GM19193 (cell line): Measurements from ENCODE around the gene MBD4.
A peak's percentile ranks its signal among the peaks of the same experiment; 100 is the strongest.

Experiments
- POLR2A ChIP-seq: IDR thresholded peaks from 4 replicates; pipeline ENCODE4 v1.6.1; 2011; ENCODE audit not compliant: insufficient read depth, insufficient read length; ENCODE audit errors: extremely low read depth

The MBD4 gene

GRCh38 chr3:129439817-129440617 is at the start of gene MBD4, which contains the start of gene IFT122:
Gene MBD4, minus strand, starts transcription at chr3:129439948. Its CDS starts 115 bp downstream, at chr3:129439833.
Gene IFT122, plus strand, starts transcription at chr3:129440224. Its CDS starts 107 bp downstream, at chr3:129440331.
- TF ChIP-seq POLR2A = peak; percentile 94

GRCh38 chr3:129487183-129487867 is 47.6 kb upstream of the MBD4 start:
- TF ChIP-seq POLR2A = no peak

GRCh38 chr3:129486664-129487035 is 46.9 kb upstream of the MBD4 start:
- no peak for TF ChIP-seq POLR2A

- TF ChIP-seq POLR2A = no peak
Measured at GRCh38 chr3:129485721-129486663, 46.2 kb upstream of the MBD4 start.

GRCh38 chr3:129483870-129484269 is 44.1 kb upstream of the MBD4 start:
- TF ChIP-seq POLR2A = no peak

GRCh38 chr3:129482721-129483120 is 43.0 kb upstream of the MBD4 start:
- TF ChIP-seq POLR2A = no peak

GRCh38 chr3:129481766-129482332 is 42.1 kb upstream of the MBD4 start:
- no peak for TF ChIP-seq POLR2A

- TF ChIP-seq POLR2A = no peak
Measured at GRCh38 chr3:129476586-129476985, 36.8 kb upstream of the MBD4 start.

GRCh38 chr3:129475863-129476262 is 36.1 kb upstream of the MBD4 start:
- TF ChIP-seq POLR2A = no peak

GRCh38 chr3:129474984-129475804 is 35.4 kb upstream of the MBD4 start:
- no peak for TF ChIP-seq POLR2A

- no peak for TF ChIP-seq POLR2A
Measured at GRCh38 chr3:129473769-129474152, 34.0 kb upstream of the MBD4 start.

- TF ChIP-seq POLR2A = no peak
Measured at GRCh38 chr3:129473067-129473768, 33.5 kb upstream of the MBD4 start.

GRCh38 chr3:129470861-129471260 is 31.1 kb upstream of the MBD4 start:
- no peak for TF ChIP-seq POLR2A

- TF ChIP-seq POLR2A = no peak
Measured at GRCh38 chr3:129469026-129469425, 29.3 kb upstream of the MBD4 start.

GRCh38 chr3:129467932-129468331 is 28.2 kb upstream of the MBD4 start:
- no peak for TF ChIP-seq POLR2A
